SK-N-SH treated with all-trans-retinoic acid at 6 μM for 48 hours (cell line): Measurements from ENCODE around the gene RPL27A.

ENCODE experiments used
- BACH2 ChIP-seq: fragments of 250-450 bp; sonication (Bioruptor Pico); IDR thresholded peaks from 2 replicates; pipeline ENCODE4 v1.9.0; 2021; ENCODE audit warnings: mild to moderate bottlenecking, borderline replicate concordance
- CSDC2 ChIP-seq: fragments of 250-450 bp; sonication (Bioruptor Pico); IDR thresholded peaks from 2 replicates; pipeline ENCODE4 v1.5.0; 2020; ENCODE audit warnings: mild to moderate bottlenecking, moderate library complexity
- GLIS3 ChIP-seq: fragments of 250-450 bp; sonication (Bioruptor Pico); IDR thresholded peaks from 2 replicates; pipeline ENCODE4 v1.5.0; 2020; ENCODE audit warnings: mild to moderate bottlenecking, moderate library complexity
- OSR1 ChIP-seq: fragments of 250-450 bp; sonication (Bioruptor Pico); IDR thresholded peaks from 2 replicates; pipeline ENCODE4 v1.8.0; 2022; ENCODE audit warnings: moderate library complexity, mild to moderate bottlenecking, inconsistent platforms
- RARB ChIP-seq: fragments of 250-450 bp; sonication (Bioruptor Pico); IDR thresholded peaks from 2 replicates; pipeline ENCODE4 v1.8.0; 2021; ENCODE audit warnings: mild to moderate bottlenecking, moderate library complexity
- TOX ChIP-seq: fragments of 250-450 bp; sonication (Bioruptor Pico); IDR thresholded peaks from 2 replicates; pipeline ENCODE4 v1.8.0; 2021; ENCODE audit warnings: mild to moderate bottlenecking, moderate library complexity, borderline replicate concordance
- ZFP30 ChIP-seq: fragments of 450-650 bp; formaldehyde crosslinking; IDR thresholded peaks from 2 replicates; pipeline ENCODE4 v1.5.0; 2022; ENCODE audit warnings: mild to moderate bottlenecking, moderate library complexity
- ZNF565 ChIP-seq: fragments of 450-650 bp; formaldehyde crosslinking; conservative IDR thresholded peaks from 2 replicates; pipeline ENCODE4 v1.5.0; 2020; ENCODE audit warnings: low read depth, mild to moderate bottlenecking, moderate library complexity
- ZNF70 ChIP-seq: fragments of 450-650 bp; formaldehyde crosslinking; IDR thresholded peaks from 2 replicates; pipeline ENCODE4 v1.5.0; 2020; ENCODE audit warnings: mild to moderate bottlenecking, moderate library complexity
- TF ChIP-seq, protein P1 (sequence below): fragments of 250-450 bp; sonication (Bioruptor Pico); IDR thresholded peaks from 2 replicates; pipeline ENCODE4 v1.5.0; 2020; ENCODE audit warnings: mild to moderate bottlenecking, moderate library complexity

DNA sequence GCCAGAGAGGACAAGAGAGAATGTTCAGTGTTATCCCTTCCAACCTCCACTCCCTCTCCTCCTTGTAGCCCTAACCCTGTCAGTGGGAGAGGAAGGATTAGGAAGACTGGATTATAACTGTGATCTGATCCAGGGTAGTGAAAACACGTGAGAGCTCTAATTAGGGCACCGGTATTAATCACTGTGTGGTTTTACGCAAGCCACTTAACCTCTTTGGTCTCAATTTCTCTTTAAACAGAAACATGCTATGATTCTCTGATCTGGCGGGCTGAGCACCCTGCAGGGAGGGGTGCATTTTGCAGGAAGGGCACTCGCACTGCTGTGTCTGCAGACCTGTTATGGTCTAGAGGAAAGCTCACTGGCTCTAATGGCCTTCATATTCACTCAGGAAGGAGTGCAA, 11.5 kb downstream of the RPL27A start:
- TF ChIP-seq ZNF70 (CRISPR knock-in tag), result no peak
- TF ChIP-seq BACH2 (CRISPR knock-in tag), result no peak
- TF ChIP-seq ZFP30 (CRISPR knock-in tag), result no peak
- no peak for TF ChIP-seq ZNF565 (CRISPR knock-in tag)
- no peak for TF ChIP-seq RARB (CRISPR knock-in tag)
- no peak for TF ChIP-seq TOX
- TF ChIP-seq GLIS3, result no peak
- TF ChIP-seq OSR1 (CRISPR knock-in tag), result no peak
- TF ChIP-seq CSDC2 (CRISPR knock-in tag), result no peak
- TF ChIP-seq, protein P1, sequence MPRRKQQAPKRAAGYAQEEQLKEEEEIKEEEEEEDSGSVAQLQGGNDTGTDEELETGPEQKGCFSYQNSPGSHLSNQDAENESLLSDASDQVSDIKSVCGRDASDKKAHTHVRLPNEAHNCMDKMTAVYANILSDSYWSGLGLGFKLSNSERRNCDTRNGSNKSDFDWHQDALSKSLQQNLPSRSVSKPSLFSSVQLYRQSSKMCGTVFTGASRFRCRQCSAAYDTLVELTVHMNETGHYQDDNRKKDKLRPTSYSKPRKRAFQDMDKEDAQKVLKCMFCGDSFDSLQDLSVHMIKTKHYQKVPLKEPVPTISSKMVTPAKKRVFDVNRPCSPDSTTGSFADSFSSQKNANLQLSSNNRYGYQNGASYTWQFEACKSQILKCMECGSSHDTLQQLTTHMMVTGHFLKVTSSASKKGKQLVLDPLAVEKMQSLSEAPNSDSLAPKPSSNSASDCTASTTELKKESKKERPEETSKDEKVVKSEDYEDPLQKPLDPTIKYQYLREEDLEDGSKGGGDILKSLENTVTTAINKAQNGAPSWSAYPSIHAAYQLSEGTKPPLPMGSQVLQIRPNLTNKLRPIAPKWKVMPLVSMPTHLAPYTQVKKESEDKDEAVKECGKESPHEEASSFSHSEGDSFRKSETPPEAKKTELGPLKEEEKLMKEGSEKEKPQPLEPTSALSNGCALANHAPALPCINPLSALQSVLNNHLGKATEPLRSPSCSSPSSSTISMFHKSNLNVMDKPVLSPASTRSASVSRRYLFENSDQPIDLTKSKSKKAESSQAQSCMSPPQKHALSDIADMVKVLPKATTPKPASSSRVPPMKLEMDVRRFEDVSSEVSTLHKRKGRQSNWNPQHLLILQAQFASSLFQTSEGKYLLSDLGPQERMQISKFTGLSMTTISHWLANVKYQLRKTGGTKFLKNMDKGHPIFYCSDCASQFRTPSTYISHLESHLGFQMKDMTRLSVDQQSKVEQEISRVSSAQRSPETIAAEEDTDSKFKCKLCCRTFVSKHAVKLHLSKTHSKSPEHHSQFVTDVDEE, result no peak
